Lung microvascular endothelial cell (primary cell): Measurements from ENCODE around the gene IL17REL. TPM values are rescaled to one million over a fixed set of nuclear protein-coding genes. Genes with fewer than 3 reads are reported as not detected.

Source experiments
- DNase-seq, 2 donors: peaks; one replicate each; pipeline versions ENCODE4 v3.0.0 to v3.0.0-alpha.2; 2010; ENCODE audit warnings: low read depth in 2 of 2
- total RNA-seq: library from RNA; depleted of rRNA; stranded (reverse); fragments of >200 nt; gene quantifications from 2 replicates; pipeline ENCODE4 v1.2.1, GENCODE V29; 2014

Gene IL17REL
- under 0.01 TPM in 1 of 2 replicates, not detected in the other for total RNA-seq

DNA sequence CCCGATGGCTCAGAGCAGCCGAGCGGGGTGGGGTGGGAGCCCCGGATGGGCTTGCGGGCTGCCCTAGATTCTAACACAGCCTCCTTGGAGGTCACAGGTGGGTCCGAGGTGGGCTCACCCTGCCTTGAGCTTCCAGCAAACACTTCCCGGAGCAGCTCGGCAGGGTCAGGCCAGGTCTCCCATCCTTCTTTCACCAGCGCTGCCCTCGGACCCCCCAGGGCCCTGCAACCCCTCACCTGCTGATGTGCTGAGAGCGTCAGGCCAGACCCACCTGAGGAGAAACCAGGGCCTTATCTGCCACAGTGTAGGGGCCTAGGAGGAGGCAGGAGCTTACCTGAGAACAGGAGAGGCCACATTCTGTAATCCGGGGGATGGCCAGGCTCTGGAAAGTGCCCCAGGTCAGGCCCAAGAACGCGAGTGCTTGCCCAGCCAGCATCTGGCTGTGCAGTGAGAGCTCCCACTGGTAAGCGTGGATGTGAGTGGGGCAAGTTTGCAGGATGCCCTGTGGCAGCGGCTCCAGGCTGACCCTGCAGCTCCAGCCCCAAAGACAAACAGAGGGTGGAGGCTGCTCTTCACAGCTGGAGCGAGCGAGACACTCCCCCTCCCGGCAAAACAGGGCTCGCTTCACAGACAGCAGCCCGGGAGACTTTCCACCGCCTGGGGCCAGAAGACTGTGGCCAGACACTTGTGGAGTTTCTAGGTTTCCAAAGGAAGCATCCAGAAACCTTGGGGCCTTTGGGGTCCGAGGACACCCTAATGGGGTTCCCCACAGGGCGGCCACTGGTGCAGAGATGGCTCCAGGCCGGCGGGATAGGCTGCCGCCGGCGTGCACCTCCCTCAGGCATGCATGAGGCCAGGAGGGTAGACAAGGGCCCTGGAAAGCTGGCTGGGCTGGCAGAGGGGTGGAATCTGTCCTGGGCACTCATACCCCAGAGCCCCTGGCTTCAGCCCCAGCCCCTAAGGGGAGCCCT is at the start of gene IL17REL:
Gene IL17REL (minus strand): TSS at position 555 of the 971 bp plus-strand sequence. CDS start 119 bp downstream, at position 436.
- no peak for DNase-seq

DNA sequence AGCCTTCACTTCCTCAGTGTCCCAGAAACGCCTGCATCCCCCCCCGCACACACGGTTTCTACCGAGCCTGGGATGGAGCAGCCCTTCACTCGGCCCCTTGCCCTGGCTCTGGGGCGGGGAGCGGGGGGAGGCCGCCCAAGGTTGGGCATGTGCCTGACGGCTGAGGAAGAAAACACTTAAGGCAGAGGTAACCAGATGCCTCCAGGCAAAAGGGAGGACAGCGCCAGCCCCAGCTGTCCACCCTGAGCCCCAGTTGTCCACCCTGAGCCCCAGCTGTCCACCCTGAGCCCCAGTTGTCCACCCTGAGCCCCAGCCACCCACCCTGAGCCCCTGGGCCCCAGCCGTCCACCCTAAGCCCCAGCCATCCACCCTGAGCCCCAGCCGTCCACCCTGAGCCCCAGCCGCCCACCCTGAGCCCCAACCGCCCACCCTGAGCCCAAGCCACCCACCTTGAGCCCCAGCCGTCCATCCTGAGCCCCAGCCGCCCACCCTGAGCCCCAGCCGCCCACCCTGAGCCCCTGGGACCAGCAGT is 49.3 kb upstream of the IL17REL start:
- DNase-seq: no peak

DNA sequence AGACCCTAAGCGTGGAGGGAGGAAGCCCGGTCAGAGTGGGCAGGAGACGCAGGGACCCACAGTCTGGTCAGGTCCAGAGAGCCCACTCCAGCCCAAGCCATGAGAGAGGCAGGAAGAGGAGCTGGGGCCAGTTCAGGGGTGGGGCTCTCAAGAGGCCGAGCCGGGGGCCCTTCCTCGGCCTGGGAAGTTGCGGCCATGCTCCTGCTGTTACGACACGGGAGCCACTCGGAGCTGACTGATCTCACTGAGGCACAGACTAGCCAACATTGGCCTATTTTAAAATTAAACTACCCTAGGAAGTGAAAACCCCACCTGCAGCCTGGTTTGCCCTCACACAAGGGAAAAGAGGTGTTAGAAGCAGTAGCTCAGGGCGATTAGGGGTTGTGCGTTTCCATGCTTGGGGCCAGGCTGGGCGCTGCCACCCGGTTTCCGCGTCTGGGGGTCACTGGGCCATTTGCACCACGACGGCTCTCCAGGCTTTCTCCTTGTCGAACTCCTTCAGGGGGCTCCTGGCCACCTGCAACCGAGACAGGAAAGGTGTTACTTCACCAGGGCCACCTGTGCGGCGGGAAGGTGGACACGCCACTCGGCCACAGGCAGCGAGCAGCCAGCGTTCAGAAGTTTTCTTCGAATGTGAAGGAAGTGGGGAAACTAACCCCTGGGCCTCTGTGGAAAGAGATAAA is 48.7 kb upstream of the IL17REL start:
- no peak for DNase-seq

DNA sequence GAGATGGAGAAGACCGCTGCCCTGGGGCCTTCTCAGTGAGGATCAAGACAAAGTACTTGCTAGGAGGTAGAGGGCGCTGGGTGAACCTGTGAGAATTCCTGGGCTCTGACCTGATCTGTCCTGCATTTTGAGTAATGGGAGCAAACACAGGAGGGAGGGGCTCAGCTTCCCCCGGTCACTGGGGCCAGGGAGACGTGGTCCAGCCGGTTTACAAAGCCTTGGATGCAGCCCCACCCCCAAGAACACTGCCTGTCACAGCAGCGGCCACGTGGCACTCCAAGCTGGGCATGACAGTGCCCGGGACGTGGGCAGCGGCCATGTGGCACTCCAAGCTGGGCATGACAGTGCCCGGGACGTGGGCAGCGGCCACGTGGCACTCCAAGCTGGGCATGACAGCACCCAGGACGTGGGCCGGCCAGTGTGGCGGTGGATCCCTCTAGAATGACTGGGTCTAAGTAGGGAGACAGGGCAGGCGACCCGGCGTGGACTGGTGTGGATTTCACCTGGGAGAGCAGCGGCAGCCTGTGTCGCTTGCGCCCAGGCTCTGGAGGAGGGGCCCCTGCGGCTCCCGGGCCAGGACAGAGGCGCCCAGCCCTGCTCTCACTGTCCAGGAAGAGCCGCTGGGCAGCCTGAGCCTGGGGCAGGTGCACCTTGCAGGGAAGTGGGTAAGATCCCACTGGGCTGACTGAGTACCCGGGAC is 48.0 kb upstream of the IL17REL start:
- DNase-seq: no peak

DNA sequence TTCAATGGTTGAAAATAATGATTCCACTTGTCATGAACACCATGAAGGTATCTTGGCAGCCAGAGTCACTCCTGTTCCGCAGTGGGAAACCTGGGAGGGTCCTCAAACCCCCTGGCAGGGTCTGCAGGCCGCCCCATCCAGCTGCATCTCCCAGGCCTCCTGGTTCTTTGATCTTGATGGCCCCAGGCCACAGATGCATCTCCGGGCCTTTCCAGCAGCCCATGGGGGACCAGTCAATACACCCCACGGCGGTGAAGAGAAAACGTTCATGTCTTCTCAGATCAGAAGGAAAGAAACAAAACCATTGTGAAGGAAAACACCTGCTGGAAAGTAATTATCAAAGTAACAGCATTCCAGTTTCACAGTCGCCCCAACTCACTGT is 47.3 kb upstream of the IL17REL start:
- no peak for DNase-seq

DNA sequence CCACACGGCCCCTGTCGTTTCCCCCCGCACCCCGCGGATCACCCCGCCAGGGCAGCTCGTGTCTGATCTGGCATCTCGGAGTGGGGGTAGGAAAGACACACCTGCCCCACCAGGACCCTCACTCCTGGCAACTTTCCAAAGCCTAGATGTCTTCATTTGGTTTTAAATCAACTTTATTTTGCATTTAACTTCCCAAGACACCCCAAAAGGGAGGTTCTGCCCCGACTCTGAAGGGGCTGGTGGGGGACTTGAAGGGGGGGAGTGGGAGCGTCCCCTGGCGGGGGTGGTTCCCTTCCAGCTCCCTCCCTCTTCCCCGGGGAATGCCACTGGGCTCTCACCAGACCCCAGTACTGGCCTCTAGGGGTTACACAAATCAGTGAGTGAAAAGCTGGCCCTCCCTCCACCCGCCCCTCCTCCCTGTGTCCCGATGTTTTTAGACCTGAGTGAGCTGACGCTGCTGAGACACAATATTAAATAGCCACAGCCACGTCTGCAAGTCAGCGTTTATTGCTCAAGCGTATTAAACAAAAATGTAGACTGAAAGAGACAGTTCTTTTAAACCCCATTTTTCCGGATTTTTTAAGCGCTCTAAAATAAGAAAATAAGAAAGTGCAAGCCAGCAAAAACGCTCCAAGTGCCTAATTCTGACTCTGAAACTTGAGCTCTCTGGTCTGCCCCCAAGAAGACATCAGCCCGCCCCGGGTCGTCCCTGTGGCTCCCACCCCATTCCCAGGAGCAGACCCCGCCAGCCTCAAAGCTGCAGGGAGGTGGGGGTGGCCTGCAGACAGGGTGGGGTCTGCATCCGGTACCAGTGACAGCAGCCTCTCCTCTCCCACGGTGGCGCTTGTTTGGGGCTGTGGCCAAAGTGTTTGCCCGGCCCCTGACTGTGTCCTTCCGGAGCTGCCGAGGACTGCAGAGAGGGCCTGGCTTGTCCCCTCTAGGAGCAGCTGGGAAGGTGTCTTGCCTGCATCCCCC is 46.6 kb upstream of the IL17REL start:
- DNase-seq: peak in 1 of 2 donors; percentile 45

DNA sequence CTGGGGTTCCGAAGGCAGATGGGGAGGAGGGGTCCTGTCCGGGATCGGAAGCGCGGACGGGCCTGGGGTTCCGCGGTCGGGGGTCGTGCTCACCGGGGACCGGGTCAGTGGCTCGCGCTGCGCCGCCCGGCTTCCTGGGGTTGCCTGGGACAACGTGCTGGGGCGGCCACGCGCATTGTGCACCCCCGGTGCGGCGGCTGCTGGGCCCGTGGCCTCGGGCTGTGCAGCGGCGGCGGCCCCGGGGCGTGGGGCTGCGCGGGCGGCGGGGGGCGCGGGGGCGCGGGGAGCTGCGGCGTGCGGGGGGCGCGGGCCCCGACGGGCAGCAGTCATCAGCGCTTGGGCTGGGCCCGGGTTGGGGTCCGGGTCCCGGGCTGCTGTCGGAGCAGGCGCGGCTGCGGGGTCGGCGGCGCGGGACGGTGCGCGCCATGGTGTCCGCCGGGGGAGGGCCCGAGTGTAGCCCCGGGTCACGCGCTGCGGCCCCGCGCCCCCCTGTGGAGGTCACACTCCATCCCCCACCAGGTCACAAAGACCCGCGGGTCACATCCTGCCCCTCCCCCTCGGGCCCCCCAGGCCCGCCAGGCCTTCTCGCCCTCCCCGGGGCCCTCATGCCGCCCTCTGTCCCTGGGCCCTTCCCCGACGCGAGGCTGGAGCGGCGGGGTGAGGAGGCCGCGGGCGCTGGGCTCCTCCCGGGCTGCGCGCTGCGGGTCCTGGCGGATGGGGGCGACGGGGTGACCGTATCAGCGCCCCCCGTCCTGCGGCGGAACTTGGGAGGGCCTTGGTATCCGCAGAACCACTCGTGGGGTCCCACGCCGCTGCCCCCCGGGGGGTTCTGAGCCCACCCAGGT is 45.7 kb upstream of the IL17REL start, which contains the start of gene TTLL8:
Gene TTLL8 (minus strand): TSS at position 238 of the 845 bp plus-strand sequence.
- no peak for DNase-seq

DNA sequence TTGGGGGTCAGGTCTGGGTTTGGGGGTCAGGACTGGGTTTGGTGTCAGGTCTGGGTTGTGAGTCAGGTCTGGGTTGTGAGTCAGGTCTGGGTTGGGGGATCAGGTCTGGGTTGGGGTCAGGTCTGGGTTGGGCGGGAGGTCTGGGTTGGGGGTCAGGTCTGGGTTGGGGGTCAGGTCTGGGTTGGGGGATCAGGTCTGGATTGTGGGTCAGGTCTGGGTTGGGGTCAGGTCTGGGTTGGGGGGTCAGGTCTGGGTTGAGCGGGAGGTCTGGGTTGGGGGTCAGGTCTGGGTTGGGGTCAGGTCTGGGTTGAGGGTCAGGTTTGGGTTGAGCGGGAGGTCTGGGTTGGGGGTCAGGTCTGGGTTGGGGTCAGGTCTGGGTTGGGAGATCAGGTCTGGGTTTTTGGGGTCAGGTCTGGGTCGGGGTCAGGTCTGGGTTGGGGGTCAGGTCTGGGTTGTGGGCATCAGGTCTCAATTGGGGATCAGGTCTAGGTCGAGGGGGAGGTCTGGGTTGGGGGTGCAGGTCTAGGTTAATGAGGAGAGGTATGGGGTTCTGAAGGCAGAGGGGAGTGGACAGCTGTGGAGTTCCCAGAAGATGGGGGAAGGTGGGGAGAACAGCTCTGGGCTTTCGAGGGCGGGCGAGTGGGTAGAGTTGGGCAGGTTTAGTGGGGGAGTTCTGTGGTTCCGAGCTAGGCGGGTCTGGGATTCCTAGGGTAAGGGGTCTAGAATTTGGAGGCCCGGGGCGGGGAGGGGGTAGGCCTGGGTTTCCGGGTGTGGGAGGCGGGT is 44.9 kb upstream of the IL17REL start:
- no peak for DNase-seq

DNA sequence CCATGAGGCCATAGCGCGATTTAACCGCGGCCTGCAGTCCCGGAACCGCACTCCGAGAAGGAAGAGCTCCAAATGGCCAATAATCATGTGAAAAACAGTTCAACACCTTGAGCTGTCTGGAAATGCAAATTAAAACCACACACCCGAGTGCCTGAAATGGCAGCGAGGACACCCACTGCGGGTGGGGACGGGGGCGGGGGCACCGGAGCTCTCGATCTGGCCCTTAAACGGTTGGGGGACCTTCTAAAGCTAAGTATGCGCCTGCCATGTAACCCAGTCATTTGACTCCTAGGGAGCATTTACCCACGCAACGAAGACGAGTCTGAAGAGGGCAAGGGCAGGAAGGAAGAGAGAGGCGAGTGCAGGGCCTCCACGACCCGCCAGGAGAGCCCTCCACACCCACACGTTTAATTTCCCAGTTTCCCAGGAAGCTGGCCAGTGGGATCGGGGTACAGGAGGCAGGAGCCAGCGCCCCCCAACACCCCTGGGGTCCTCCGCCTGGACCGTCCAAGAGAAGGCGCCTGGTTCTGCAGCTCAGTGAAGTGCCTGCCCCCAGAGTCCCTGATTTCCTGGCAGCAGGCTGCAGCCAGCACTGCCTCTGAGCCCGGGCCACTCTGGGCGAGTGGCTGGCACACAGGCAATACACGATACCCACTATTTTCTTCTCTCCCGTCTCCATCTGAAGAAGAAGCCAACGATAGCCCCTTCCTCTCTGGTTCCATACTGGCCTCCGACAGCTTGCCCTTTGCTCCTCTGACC is 43.8 kb upstream of the IL17REL start:
- DNase-seq: no peak

DNA sequence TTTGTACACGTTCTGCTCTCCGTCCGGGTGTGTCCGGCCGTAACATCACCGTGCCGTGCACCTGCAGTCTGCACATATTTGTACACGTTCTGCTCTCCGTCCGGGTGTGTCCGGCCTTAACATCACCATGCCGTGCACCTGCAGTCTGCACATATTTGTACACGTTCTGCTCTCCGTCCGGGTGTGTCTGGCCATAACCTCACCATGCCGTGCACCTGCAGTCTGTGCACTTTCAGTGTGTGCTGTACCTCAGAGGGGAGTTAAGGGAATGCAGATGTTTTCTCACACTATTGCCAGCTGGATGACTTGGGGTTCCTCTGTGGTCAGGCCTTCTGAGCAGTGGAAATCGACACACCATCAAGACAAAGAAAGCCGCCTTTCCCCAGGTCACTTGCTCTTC is 41.3 kb upstream of the IL17REL start:
- no peak for DNase-seq

DNA sequence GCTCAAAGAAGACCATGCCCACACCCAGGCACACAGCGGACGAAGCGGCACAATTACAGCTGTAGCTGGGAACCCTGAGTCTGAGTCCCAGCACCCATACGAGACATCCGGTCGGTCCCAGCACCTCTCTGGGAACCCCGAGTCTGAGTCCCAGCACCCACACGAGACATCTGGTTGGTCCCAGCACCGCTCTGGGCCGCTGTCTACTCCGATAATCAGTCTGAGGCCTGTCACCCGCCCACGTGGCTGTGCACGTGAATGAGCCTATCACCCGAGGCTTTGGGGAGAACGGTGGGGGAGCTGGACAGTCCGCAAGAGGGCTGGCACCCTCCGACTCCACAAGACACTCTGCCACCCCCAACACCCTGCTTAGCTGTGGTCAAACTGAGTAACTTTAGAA is 39.4 kb upstream of the IL17REL start:
- DNase-seq: no peak

DNA sequence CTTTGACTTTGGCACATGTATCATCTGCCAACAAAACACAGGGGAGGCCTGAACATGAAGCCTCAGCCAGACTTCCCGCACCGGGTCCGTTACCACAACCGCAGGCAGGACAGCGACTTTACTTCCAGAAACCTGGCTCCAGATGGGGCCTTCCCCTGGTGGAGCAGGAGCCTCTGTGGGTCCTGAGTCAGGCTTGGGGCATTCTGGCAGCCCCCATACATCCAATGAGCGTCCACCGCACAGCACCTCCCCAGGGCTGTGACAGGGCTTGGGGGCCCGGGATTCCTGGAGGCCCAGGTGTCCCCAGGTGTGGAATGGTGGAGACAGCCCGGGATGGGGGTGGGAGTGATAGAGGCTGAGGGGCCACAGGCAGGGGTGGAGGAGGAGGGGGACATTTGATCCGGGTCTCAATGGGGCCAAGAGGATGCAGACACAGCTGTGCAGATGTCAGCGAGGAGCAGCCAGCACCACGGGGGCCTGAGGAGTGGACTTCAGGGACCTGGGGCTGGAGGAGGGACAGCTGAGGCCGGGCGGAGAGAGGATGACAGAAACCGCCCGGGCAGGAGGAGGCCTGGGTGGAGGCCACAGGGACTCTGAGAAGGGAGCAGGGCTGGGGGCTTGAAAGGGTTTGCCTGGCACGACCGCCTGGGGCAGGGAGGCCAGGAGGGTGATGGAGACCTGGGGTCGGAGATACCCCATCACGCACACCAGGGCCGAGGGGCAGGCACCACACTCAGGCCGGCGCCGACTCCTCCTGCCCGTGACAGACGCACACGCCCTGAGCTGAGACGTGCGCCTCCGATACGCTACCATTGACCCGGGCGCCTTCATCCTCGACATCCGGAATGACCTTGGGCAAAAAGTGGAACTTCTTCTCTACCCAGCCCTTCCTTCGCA is 37.0 kb upstream of the IL17REL start:
- DNase-seq: no peak

DNA sequence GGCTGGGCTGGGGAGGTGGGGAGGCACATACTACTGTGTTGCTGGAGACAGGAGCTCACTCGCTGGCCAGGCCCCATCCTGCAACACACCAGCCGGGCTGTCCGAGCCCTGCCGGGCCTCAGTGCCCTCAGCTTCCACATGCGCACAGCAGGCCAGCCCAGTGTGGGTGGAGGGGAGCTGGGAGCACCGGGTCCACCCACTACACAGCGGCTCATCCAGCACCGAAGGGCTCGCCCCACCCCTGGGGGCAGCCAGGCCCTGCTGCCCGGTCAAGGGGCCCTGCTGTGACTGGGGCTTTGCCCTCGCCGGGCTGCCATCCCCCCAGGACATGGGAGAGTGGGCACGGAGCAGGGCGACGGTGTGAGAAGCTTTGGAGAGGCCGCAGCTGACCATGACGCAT is 36.3 kb upstream of the IL17REL start:
- no peak for DNase-seq

DNA sequence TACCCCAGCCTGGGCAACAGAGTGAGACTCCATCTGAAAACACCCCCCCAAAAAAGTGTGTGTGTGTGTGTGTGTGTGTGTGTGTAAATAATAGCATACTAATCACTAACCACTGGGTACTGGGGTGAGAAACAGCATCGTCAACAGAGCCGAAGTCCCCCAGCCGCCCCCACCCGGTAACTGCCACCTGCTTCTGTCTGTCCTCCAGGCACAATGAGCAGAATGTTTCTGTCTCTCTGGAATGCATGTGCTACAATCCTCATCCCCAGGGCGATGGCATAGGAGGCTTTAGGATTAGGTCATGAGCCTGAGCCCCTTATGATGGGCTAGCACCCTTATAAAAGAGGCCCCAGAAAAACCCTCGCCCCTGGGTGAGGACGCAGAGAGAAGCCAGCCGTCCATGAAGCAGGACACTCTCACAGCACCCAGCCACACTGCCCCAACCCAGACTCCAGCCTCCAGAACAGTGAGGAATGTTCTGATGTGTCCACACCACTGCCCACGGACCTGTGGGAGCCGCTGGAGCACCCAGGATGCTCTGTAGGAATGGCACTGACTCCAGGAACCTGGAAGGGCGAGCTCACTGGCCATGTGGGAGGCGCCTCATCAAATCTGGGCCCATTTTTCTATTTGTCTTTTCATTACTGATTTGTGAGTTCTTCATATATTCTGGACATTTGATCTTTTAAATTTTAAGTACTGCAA is 35.6 kb upstream of the IL17REL start:
- DNase-seq: no peak

DNA sequence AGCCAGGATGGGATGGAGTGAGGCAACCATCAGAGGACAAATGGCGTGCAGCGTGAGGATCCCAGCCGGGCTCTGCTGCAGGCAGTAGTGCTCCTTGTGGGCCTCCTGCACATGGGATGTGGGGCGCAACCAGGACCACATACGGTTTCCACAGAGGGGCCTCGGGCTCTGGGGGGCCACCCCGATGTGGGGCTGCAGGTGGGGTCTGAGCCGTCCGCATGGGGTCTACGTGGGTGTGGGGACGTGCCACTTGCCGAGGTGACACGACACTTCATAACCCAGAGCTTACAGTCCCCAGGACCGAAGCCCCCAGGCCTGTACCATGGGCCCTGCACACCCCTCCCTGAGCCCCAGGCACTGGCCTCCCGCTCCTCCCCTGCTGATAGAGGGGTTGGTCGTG is 34.8 kb upstream of the IL17REL start:
- DNase-seq: no peak

DNA sequence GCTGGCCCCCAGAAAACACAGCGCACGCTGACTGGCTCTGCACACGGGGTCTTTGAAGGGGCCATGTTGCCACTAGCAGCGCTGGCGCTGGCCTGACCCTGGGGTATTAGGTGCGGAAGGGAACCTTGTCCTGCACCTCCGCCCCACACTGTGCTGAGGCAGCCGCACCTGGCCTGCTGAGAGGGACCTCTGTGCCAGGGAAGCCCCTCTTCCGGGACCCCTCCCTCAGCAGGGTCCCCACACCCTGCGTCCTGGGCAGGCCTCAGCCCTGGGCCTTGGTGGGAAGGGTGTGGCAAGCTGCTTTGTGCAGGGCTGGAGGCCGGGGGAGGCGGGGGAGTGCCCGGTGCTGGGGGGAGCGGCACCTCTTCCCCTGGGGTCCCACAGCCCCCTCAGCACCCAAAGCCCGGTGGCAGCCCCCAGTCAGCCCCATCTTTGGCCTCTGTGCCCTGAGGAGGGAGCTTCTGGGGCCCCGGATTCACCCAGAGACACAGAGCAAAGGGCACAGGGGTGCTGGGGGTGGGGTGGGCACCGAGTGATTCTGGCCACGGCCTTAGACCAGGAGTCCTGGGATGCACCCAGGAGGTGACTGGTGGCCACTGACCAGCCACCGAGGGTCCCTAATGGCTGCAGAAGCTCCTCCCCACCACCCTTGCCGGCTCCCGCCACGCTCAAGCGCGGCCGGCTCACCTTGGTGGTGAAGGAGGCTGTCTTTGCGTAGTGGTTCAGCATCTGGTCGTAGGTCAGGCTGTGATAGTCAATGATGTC is 34.1 kb upstream of the IL17REL start:
- no peak for DNase-seq
